Fibroblast of pulmonary artery (primary cell): Measurements from ENCODE around the gene XIRP2.

Source experiments
- DNase-seq: peaks from one replicate; pipeline ENCODE4 v3.0.0-alpha.2; 2010; ENCODE audit warnings: low read depth
- H3K4me3 ChIP-seq: replicated peaks from 2 replicates; pipeline ENCODE4 v1.5.1; 2011; ENCODE audit warnings: low read depth, mild to moderate bottlenecking, control low read depth, low read length, moderate library complexity
- TF ChIP-seq, protein P1 (sequence below): IDR thresholded peaks from 2 replicates; pipeline ENCODE4 v1.5.1; 2011; ENCODE audit warnings: mild to moderate bottlenecking, control low read depth, low read length, inconsistent platforms; ENCODE audit errors: missing control alignments

XIRP2 gene

DNA sequence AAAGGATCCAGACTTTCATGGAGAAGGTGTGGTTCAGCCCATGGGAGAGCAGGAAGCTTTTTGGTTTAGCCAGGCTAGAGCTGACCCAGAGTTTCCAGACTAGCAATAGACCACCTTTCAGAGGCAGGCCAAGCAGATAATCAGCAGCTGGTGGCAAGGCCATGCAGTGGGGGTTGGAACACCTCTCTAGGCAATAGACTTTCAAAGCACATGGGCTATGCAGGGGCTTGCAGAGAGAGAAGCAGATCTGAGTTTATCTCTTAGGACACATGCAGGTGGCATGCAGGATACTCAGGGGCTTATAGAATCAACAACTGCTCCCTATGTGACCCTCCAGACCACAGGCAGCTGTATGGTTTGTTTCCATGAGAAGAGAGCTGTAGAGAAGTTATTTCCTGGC lies 9.4 kb downstream of the XIRP2 start:
- TF ChIP-seq, protein P1, sequence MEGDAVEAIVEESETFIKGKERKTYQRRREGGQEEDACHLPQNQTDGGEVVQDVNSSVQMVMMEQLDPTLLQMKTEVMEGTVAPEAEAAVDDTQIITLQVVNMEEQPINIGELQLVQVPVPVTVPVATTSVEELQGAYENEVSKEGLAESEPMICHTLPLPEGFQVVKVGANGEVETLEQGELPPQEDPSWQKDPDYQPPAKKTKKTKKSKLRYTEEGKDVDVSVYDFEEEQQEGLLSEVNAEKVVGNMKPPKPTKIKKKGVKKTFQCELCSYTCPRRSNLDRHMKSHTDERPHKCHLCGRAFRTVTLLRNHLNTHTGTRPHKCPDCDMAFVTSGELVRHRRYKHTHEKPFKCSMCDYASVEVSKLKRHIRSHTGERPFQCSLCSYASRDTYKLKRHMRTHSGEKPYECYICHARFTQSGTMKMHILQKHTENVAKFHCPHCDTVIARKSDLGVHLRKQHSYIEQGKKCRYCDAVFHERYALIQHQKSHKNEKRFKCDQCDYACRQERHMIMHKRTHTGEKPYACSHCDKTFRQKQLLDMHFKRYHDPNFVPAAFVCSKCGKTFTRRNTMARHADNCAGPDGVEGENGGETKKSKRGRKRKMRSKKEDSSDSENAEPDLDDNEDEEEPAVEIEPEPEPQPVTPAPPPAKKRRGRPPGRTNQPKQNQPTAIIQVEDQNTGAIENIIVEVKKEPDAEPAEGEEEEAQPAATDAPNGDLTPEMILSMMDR, result no peak
- no peak for DNase-seq
- H3K4me3 ChIP-seq, result no peak overlapping the region

DNA sequence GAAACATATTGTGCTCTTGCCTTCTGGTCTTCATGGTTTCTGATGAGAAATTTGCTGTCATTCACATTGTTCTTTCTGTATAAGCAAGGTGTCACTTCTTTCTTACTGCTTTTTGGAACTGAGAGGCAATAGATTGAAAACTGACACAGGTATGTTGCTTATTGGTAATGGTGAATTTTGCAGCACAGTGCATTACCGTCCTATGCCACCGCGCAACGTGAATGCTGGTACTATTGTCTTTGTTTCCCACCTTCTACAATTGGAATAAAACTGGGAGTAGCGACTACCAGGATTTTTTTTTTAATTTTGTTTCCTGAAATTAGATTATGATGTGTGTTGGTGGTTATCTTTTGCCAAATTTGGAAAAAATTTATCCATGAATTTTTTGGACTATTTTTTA lies 11.4 kb downstream of the XIRP2 start:
- TF ChIP-seq, protein P1, result no peak
- no peak for DNase-seq
- no peak overlapping the region for H3K4me3 ChIP-seq

DNA sequence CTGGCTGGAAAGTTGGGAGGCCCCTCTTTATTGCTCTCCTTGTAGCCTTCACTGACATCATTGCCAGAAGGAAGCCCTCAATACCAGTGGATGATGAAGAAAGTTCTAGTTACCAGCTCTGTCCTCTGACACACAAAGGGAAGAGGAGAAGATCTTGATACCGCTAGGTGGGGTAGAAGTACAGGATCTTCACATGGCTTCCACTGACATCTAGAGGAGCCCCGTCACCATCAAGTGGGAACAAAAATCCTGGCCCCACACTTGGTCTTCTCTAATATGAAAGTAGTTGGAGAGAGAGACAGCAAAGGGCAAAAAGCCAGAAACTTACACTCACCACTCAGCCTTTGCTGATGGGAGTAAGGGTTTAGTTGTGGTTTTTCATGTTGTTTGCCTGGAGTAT lies 12.4 kb downstream of the XIRP2 start:
- TF ChIP-seq, protein P1, result peak; percentile 17
- DNase-seq, result peak; percentile 7
- no peak overlapping the region for H3K4me3 ChIP-seq

DNA sequence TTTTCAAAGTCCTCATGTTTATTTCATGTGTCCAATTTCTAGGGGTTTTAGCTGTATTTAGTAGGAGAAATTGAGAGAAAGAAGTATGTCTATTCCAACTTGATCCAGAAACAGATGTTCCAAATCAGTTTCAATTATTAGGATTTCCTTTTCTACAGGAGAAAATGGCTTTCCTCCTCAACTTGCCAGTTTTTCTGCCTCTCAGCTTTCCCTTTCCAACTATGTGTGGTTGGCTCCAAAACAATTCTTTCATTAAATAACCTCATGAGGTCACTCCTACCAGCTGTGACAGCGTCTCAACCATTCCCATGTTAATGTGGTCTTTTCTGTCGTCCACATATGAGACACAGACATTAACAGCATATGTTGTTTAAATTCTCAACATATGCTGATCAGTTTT lies 13.1 kb downstream of the XIRP2 start:
- TF ChIP-seq, protein P1, result no peak
- no peak overlapping the region for H3K4me3 ChIP-seq
- no peak for DNase-seq

DNA sequence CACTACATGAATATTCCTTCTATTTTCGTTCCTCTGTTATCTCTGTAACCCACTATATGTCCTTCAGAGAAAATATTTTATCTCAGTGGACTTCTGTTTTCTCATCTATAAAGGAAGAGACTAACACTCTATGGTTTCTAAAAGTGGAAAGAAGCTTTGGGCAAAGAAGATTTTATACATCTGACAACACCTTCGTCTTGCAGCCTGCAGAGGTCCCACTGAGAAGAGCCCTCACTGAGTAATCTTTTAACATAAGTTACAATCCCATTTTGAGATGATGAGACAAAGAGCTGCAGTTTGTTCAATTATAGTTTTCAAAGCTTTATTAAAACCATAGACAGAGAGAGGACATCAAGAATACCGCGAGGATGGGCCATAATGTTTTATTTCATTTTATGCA lies 28.7 kb downstream of the XIRP2 start:
- no peak overlapping the region for H3K4me3 ChIP-seq
- TF ChIP-seq, protein P1, result no peak
- DNase-seq, result no peak

DNA sequence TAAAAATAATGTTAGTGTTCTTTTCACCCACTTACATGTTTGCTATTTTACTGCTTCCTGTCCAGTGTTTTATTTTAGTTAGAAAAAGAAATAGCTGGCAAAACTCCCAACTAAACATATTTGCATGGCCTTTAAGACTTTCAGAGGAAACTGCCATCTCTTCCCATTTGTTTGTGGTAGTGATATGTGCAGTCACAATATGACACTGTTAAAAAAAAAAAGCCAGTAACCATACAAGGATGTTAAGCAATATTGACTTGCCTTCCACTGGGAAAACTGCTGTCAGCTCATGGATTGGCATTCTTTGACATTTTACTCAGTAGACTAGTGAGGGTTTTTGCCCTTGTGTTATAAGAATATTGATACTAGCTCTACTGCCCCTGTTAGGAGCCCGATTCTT lies 29.1 kb downstream of the XIRP2 start:
- peak; percentile 2 for DNase-seq
- TF ChIP-seq, protein P1, result no peak
- no peak overlapping the region for H3K4me3 ChIP-seq

DNA sequence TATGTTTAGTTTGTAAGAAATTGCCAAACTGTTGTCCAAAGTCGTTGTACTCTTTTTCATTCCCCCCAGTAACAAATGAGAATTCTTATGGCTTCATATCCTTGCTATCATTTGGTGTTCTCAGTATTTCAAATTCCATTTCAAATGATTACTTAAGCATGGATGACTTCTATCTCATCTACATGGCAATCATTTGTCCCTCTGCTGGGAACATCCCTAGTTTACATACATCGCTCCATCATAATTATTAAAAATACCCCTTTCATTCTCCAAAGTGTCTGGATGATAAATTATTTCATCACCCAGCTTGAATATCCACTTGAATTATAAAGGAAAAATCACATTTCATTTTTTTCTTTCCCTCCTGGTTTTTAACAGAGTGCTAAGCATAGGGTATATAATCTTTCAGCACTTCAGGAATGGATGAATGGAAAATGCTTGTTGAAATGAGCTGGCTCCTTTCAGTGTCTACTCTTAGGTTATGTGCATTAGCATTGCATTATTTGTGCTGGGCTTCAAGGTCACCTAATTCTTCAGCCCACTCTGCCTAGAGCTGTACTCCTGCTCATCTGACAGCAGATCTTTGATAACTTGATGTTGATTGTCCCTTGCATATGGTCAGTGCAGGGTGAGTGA lies 33.1 kb downstream of the XIRP2 start:
- no peak overlapping the region for H3K4me3 ChIP-seq
- DNase-seq, result no peak
- TF ChIP-seq, protein P1, result no peak
